Upper lobe of left lung (tissue), 4 donors: ENCODE measurements around the gene SMDT1.

Experiments used
- POLR2A ChIP-seq, 4 donors: fragments of 450-650 bp; IDR thresholded peaks; one replicate each; pipeline ENCODE4 v1.5.1; 2016 to 2017; ENCODE audit warnings: antibody characterized with exemption in 4 of 4, mild to moderate bottlenecking in 2 of 4
- POLR2AphosphoS5 ChIP-seq, 2 donors: sonication (generic); formaldehyde crosslinking; IDR thresholded peaks; one replicate each; pipeline ENCODE4 v1.5.1; 2017; ENCODE audit warnings: antibody characterized with exemption in 2 of 2
- TF ChIP-seq, protein P1 (sequence below), 6 experiments: fragments of 450-650 bp in 4 of 6; fragments of 200-600 bp in 2 of 6; sonication (generic) in 2 of 6; IDR thresholded peaks; one replicate each; pipeline ENCODE4 v1.5.1; 2016 to 2019; ENCODE audit warnings: antibody characterized with exemption in 6 of 6

DNA sequence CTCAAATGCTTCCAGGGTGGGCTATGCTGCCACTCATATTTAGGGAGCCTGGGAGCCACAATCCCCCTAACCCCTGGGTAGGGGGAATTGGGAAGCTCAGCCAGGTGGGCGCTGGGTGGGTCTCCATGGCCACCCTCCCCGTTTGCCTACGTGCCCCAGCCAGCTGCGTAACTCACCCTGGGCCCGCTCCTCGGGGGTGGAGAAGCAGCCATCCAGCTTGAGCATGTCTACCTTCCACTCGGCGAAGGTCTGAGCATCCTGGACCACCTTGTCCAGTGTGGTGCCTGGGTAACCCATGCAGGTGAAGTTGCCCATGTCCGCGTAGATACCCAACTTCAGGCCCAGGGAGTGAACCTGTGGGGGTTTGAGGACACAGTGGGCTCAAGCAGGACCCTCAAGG lies 12.6 kb upstream of the SMDT1 start:
- TF ChIP-seq, protein P1, sequence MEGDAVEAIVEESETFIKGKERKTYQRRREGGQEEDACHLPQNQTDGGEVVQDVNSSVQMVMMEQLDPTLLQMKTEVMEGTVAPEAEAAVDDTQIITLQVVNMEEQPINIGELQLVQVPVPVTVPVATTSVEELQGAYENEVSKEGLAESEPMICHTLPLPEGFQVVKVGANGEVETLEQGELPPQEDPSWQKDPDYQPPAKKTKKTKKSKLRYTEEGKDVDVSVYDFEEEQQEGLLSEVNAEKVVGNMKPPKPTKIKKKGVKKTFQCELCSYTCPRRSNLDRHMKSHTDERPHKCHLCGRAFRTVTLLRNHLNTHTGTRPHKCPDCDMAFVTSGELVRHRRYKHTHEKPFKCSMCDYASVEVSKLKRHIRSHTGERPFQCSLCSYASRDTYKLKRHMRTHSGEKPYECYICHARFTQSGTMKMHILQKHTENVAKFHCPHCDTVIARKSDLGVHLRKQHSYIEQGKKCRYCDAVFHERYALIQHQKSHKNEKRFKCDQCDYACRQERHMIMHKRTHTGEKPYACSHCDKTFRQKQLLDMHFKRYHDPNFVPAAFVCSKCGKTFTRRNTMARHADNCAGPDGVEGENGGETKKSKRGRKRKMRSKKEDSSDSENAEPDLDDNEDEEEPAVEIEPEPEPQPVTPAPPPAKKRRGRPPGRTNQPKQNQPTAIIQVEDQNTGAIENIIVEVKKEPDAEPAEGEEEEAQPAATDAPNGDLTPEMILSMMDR (IDR thresholded peaks at IDR 0.05), result no peak
- TF ChIP-seq POLR2A (IDR thresholded peaks at IDR 0.05), result no peak
- no peak for TF ChIP-seq POLR2AphosphoS5 (IDR thresholded peaks at IDR 0.05)
